Stimulated activated CD8-positive, alpha-beta memory T cell treated with anti-CD3 and anti-CD28 coated beads, Interleukin-4, amount 100 ng/mL, for 24 hours (primary cell): ENCODE measurements around the gene SLC47A2.

Source experiments
- DNase-seq: peaks from one replicate; pipeline ENCODE4 v3.0.0-alpha.2; 2020; ENCODE audit warnings: low read depth

The SLC47A2 gene

DNA sequence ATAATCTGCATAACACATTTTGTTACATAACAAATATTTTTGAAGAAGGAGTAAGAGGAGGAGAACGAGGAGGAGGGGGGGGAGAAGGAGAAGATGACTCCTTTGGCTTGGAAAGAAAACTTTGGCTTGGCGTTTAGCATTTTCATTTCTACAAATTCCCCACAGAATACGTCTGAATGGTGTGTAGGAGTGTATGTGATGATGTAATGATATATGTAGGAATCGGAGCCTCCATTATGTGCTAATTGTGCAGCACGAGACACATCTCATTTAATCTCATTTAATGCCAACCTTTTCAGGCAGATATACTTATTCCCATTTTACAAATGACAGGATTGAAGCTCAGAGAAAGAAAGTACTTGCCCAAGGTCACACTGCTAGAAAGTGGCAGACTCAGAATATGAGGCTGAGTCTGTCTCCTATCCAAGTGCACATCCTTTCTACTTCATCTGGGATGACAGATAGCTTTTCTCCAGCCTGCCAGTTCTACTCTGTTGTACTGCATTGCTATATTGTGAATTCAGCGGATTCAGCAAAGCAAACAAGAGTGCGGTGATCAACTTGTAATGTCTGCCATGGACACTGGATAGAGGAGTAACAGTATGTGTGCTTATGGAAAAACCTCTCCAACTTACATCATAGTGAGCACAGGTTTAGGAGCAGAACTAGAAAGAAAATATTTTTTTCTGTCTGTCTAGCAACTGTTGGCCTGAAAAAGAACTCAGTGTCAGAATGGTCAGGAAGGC, 10.4 kb upstream of the SLC47A2 start:
- DNase-seq: no peak

DNA sequence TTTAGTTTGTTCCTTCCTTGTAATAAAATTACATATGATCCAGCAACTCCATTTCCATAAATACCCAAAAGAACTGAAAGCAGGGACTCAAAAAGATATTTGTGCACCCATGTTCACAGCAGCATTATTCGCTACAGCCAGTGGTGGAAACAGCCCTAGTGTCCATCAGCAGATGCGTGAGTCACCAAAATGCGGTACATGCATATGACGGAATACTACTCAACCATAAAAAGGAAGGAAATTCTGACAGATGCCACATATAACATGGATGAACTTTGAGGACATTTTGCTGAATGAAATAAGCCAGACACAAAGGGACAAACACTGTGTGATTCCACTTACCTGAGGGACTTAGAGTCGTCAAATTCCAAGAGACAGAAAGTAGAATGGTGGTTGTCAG, 9.1 kb upstream of the SLC47A2 start:
- DNase-seq: no peak

DNA sequence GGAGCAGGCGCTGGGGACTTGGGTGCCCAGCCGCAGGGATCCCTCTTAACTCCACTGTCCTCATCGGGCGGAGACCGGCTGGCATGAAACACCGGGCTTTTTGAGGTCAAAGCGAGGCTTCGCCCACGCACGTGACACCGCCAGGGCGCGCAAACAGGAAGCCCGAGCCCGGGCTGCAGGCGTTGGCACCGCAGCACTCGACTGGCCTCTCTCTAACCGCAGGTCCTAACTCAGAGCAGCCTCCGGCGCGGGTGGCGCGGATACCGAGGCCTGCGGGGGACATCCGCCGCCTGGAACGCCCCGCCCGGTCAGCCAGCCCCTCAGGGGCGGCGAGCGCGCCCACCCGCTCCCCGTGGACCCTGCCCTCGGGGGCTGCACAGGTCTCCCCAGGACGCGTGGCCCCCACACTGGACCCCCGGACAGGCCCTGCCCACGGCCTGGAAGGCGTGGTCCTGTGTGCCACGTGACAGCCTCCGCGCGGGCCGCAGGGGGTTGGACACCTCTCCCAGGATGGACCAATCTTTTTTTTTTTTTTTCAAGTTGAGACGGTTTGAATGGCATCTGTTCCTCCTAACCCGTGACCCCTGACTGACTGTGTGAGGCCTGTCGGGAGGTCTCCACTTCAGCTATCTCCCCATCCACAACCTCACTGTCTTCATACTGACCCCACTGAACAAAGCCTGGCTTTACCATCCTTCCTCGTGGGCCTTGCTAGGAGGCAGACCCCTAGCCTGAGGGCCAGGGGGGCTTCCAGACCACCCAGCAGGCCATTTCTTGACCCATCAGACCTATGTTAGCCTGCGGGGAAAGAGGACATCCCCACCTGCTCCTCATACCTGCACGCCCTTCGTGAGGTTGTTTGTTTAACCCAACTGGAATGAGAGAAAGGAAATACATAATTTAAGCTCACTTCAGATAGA, 8.4 kb upstream of the SLC47A2 start:
- DNase-seq: peak; percentile 42

DNA sequence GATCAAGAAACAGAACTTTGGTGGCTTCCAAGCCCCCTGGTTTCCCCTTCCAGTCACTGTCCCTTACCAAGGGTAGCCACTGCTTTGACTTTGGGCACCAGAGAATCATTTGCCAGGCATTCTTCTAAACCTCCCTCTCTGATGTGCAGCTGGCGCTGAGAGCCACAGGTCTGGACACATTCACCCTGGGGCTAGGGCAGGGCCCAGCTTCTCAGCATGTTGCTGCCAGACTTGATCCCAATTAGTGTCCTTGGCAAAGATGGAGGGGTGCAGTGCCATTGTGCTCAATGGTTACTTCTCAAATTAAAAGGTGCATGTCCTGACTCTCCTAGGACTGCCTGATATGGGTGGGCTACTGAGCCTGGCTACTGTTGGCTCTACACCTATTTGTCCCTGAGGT, 7.6 kb upstream of the SLC47A2 start:
- DNase-seq: no peak

- no peak for DNase-seq
Measured at GRCh38 chr17:19720631-19721426, 4.4 kb upstream of the SLC47A2 start.

- DNase-seq: no peak
Measured at GRCh38 chr17:19720210-19720475, 3.8 kb upstream of the SLC47A2 start.

GRCh38 chr17:19719355-19720209, 3.2 kb upstream of the SLC47A2 start:
- DNase-seq: no peak

DNA sequence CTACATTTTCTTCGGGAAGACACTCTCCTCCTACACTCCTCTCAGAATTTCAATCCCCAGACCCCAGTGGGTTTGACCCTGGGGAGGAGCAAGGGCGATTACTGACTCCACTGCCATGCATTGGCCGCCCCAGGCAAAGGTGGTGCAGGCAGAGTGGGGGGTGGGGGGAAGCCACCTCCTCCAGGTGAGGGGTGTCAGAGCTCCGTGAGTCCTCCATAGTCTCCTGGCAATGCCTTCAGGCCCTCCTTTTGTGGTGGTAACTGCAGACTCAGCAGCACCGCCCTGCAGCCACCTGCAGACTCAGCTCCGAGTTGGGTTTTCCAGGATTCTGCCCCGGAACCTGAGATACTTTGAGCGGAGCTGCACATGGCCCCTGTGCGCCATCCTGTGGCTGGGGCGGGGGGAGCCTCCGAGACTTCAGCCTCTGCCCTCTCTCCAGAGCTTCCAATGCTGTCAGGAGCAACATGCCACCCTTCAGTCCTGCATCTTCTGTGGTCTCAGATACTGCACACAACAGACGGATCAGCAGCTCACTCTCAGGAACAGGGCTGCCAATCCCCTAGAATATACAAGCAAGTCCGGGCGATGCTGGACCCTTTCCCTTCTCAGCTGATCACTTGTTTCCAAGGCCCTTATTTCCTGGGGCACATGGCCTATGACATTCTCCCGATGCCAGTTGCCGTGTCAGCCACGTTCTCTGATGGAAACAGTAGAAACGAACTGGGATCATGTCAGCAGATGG, 2.4 kb upstream of the SLC47A2 start:
- no peak for DNase-seq

DNA sequence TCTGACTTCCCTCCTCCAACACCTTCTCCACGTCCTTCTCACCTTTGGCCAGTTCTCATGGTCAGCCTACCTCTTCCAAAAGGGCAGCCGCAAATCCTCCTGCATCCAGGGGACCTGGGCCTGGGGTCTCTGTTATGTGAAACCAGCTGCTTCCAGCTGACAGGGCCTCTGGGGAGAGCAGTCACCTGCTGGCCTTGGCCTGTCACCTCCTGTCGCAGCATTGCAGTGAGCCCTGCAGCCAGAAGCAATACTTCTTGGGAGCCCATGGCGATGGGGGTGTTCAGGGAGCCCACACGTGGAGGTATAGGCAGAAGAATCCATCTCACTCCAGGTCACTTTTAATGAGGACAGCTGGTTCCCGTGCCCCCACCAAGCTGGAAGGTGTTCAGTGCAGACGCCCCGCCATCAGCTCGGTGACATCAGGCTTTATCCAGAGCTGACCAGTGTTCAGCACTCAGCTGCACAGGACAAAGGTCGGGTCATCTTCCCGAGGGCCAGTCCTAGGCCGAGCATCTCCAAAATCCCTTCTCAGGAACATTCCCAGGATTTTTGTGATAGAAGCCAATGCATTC, 1.7 kb upstream of the SLC47A2 start:
- no peak for DNase-seq

DNA sequence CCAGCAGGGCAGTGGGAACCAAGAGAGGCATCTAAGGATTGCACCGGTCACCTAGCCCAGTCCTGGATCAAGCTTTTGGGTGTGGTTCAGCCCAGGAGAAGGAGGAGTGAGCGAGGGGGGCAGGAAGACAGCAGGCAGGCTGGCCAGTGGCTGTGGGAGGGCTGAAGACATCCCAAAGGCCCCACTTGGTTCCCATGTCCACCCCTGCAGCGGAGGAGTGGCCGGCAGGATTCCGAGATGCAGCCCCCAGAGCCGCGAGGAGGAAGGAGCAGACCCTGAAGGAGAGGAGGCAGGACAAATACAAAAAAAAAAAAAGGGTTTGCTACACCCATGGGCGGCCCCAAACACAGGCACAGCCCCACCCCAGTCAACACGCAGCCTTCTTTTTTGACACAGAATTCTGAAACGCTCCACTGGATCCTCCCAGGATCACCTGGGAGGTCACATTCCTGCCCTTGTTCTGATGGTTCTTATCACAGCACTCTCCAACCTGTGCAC, 1.1 kb upstream of the SLC47A2 start:
- DNase-seq: no peak

DNA sequence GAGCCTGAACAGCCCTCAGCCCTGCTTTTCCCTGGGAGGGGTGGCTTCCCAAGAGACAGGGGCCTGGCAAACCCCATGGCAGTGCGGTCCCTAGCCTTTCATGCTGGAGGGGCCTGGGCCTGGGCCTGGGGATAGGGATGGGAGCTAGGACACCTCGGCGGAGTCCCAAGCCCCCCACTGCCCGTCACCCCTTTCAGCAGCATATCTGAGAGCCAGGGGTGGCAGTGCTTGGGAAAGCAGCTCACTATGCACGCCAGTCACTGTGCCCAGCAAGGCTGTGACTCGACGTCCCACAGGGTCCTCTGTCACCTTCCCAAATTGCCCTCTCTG, 612 bp upstream of the SLC47A2 start:
- no peak for DNase-seq

- no peak for DNase-seq
Measured at GRCh38 chr17:19714542-19715411, 1.6 kb downstream of the SLC47A2 start.

DNA sequence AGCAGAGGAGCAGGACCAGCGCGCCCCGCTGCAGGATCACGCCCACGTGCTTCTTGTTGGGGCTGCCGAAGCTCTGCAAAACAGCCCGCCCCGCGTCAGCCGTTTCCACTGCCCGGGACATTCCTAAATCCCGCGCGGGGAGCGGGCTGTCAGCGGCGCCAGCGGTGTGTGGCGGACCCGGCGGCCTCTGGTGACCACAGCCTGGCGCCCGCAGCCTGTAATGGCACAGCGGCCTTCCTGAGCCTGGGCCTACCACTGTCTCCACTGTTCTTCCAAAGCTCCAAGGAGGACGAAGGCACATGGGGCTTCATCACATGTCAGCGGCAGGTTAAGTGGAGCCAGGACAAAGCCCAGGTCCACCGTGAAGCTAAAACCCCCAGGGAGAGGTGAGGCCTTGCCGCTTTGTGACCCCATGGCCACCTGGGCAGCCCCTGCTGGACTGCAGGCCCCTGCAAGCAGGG, 2.5 kb downstream of the SLC47A2 start:
- no peak for DNase-seq

- DNase-seq: no peak
Measured at GRCh38 chr17:19713462-19713861, 2.9 kb downstream of the SLC47A2 start.

DNA sequence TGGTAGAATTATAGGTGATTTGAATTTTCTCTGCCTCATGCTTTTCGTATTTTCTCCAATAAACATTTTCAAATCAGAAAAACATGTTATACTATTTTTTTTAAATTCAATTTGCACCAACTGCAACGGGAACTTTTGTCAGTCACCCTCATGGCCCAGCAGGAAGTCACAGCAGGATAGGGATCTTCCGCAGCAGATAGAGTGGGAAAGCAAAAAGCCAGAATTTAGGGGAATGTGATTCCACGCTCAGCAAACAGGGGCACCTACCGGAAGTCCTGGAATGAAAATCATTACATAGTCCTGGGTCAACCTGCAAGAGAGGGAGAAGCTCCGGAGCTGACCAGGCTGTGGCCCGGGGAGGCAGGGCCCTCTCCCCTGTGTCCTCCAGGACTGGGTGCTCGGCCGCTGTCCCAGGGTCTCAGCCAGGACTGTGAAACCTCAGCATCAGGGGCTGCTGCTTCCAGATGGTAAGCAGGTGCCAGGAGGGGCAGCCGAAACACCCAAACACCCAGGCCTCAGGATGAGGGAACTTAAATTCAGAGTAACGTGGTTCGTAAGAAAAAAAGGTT, 3.9 kb downstream of the SLC47A2 start:
- DNase-seq: no peak

- no peak for DNase-seq
Measured at GRCh38 chr17:19709841-19710240, 6.5 kb downstream of the SLC47A2 start.

DNA sequence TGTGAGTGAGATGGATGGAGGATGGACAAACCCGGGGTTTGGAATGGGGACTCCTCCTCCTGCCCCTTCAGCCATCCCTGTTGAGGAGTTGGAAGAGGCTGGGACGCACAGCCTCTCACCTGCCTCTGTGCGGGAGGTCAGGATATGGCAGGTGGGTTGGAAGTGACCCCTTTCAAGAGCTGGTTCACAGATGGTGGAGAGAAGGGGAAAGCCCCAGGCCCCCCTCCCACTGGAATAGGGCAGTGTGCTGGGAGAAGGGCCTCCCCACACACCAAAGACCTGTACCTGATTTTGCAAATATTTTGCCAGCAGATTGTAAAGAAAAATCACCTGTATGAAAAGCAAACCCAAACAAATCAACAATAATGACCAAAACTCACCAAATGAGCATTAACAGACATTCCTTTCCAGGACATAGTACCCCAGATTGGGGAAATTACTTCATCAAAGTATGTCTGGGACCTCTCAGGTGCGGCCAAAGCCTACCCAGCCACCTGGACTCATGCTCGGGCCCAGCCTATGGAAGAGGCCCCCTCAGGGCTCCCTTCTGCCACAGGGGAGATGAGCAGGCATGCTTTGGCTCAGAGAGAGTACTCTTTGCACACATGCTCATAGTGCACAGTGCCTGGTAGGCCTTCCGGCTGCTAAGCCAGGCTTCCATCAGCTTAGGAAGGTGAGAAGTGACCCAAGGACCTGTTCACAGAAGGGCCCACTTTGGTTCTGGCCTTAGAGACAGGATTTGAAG, 7.8 kb downstream of the SLC47A2 start:
- no peak for DNase-seq

DNA sequence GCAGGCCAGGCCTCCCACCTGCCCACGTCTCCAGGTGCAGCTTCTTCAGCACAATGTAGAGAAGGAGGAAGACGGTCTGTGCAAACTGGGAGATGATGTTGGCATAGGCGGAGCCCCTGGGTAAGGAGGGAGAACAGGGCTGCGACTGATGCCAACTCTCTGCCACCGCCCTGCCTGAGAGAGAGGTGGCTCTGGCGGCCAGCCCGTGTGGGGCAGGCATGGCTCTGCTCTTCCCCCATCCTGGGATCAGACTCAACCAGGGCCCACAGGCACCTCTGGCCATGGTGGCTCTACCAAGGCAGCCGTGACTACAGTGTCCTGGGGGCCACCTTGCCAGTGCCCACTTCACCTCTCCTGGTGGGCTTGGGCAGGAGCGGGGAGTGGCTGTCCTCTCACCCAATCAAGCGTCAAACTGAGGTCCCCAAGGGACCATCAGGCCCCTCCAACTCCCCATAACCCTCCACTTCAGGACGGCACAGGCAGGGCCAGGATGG, 8.6 kb downstream of the SLC47A2 start:
- no peak for DNase-seq
